HG03565 (cell line): ENCODE results near the gene PAK6.

Experiments
- ATAC-seq: cut with Tn5 transposase; IDR thresholded peaks from one replicate; pipeline ENCODE4 v1.9.1; 2021; ENCODE audit warnings: mild to moderate bottlenecking, moderate library complexity; ENCODE audit not compliant: unreplicated experiment

The PAK6 gene

GRCh38 chr15:40238532-40239403 lies at the start of gene PAK6:
Gene PAK6 (plus strand): TSS chr15:40239063. CDS start chr15:40264786, 25,723 bp downstream.
- no peak for ATAC-seq

DNA sequence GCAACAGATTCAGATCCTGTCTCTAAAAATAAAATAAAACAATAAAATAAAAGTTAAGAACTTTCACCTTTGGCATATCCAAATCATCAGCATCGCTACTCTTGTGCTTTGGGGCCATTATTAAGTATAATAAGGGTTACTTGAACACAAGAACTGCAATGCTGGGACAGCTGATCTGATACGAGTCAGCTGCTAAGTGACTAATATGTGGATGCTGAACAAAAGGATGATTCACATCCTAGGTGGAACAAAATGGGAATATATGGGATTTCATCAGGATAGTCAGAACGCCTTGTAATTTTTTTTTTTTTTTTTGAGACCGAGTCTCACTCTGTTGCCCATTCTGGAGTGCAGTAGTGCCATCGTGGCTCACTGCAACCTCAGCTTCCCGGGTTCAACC lies 48.3 kb upstream of the PAK6 start:
- ATAC-seq = no peak

DNA sequence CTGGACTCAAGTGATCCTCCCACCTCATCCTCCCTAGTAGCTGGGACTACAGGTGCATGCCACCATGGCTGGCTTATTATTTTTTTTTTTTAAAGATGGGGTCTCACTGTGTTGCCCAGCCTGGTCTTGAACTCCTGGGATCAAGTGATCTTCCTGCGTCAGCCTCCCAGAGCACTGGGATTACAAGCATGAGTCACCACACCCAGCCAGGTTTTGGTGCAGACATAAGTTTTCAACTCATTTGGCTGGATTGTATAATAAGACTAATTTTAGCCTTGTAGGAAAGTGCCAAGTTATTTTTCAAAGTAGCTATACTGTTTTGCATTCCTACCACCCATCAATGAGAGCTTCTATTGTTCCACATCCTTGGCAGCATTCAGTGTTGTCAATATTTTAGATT lies 45.9 kb upstream of the PAK6 start:
- ATAC-seq = no peak

- ATAC-seq = no peak
Observed at GRCh38 chr15:40197434-40197833, 41.4 kb upstream of the PAK6 start.

GRCh38 chr15:40198355-40199085 lies 40.3 kb upstream of the PAK6 start:
- ATAC-seq = no peak

GRCh38 chr15:40204100-40204499 lies 34.8 kb upstream of the PAK6 start:
- ATAC-seq = no peak

- peak; percentile 69 for ATAC-seq
Observed at GRCh38 chr15:40217166-40217824, 21.6 kb upstream of the PAK6 start.

- no peak for ATAC-seq
Observed at GRCh38 chr15:40219801-40220200, 19.1 kb upstream of the PAK6 start.

GRCh38 chr15:40222131-40222530 lies 16.7 kb upstream of the PAK6 start:
- ATAC-seq = no peak

- no peak for ATAC-seq
Observed at GRCh38 chr15:40226736-40227135, 12.1 kb upstream of the PAK6 start.

DNA sequence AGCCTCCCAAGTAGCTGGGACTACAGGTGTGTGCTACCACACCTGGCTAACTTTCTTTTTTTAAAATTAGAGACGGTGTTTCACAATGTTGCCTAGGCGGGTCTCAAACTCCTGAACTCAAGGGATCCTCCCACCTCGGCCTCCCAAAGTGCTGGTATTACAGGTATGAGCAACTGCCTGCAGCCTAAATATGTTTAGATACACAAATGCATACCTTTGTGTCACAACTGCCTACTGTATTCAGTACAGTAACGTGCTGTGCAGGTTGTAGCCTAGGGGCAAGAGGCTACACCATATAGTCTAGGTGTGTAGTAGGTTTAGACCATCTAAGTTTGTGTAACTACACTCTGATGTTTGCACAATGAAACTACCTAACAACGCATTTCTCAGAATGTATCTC lies 9.5 kb upstream of the PAK6 start:
- no peak for ATAC-seq

DNA sequence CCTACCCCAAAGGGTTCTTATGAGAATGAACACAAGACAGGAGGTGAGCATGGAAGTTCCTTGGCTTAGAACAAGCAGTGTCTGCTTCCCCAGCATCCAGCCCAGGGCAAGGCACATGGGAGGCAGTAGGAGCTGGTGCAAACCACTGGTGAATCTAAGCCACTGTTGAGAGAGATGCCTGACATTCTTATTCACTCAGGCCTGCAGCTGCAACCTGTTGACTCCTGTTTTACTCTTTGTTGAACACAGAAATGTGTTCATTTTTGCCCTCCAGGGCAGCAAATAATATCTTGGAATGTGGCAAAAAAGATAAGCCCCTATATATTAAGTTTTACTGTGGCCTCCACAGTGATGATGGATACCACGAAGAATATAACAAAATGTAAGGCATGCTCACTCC lies 8.9 kb upstream of the PAK6 start:
- ATAC-seq = no peak

GRCh38 chr15:40232625-40233070 lies 6.2 kb upstream of the PAK6 start:
- no peak for ATAC-seq

GRCh38 chr15:40233727-40234577 lies 4.9 kb upstream of the PAK6 start:
- ATAC-seq = no peak

DNA sequence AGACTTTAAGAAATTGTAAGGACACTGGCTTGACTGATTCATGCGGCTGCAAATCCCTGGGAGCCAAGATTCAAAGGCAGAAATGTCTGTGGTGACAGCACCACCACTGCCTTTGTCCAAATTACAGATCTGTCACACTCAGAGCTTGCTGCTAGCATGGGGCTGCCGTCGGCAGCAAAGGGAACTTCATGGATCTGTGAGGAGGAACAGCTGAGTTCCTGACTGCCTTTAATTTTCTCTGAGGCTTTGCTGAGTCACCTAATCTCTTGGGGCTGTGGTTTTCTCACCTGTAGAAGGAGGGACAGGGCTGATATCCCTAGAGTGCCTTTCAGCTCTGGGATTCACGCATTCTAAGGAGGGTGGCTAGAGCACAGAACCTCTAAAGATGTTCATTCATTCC lies 4.1 kb upstream of the PAK6 start:
- ATAC-seq = no peak

- ATAC-seq = no peak
Observed at GRCh38 chr15:40235201-40235885, 3.5 kb upstream of the PAK6 start.

DNA sequence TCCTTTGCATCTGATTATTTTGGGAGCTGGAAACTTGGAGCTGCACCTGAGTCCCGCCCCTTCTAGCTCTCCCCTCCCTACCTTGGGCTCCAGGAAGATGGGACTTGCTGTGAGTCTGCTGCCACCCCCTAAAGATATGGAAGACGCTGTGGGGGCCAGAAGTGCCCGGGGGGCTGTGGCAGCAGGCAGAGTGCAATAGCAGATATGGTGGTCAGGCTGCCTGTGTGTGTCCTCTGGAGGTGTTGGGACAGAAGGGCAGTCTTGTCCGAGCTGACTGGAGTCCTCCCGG lies 485 bp downstream of the PAK6 start:
- ATAC-seq = no peak

GRCh38 chr15:40239693-40240618 lies 1.1 kb downstream of the PAK6 start:
- ATAC-seq = no peak

DNA sequence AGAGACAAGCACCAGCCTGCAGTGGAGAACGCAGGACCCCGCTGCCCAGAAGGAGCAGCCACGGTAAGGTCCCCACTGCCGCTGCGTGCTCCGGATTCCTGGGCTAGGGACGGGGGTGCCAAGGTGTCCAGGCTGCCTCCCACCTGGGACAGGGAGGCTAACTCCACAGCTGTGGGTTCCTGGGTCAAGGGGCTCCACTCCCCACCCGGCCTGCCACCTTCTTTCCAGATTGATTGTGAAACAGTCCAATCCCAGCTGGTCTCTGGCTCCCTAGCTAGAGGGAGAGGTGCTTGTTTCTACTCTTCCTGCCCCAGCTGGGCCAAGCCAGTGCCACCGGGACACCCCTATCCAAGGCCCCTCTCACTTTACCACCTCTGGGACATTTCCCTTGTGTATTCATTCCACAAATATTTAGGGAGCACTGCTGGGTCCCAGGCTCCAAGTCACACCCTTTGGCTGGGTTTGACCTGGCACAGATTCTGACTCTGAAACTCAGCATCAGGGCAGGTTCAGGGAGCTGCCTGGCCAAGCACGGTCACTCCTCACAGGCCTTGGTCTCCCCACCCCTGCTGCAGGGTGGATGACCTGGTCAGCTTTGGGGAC lies 1.9 kb downstream of the PAK6 start:
- no peak for ATAC-seq
